Measurements from ENCODE around the gene CFAP74. TPM values are rescaled to one million over a fixed set of nuclear protein-coding genes. Genes with fewer than 3 reads are reported as not detected.

CFAP74 gene
- total RNA-seq, 1 experiment from 2014 or later = not detected

GRCh38 chr1:1875932-1876331 is 127.7 kb downstream of the CFAP74 start:
- H3K9me3 Mint-ChIP-seq (ENCODE audit: unreplicated experiment) = no peaks in the 10 kb centered on the region
- H3K27me3 Mint-ChIP-seq (ENCODE audit: insufficient read depth, unreplicated experiment) = no peaks in the 10 kb centered on the region
- no peak for TF ChIP-seq CTCF (IDR thresholded peaks at IDR 0.05; ENCODE audit: unreplicated experiment)
- H3K27ac Mint-ChIP-seq (ENCODE audit: low read depth, unreplicated experiment) = no peak overlapping the region
- no peak for DNase-seq (ENCODE audit: unreplicated experiment)
- peaks cover 41% of the 10 kb centered on the region for H3K36me3 Mint-ChIP-seq (ENCODE audit: insufficient read depth, unreplicated experiment)
- ChIA-PET POLR2A (interaction anchor here (0.6 to 0.9 kb wide), 2 partner anchors 13 to 34 kb away, joined by 3 read pairs; no protein-coding TSS in a partner anchor), CTCF (no interaction called here)
- H3K4me1 Mint-ChIP-seq (ENCODE audit: insufficient read depth, unreplicated experiment) = peaks cover 38% of the 10 kb centered on the region
- no TSS peak for BruUV-seq (replicated peaks)
- intact Hi-C loops (cut with micrococcal nuclease) = no loop called here
- H3K4me3 Mint-ChIP-seq (ENCODE audit: unreplicated experiment) = no peak overlapping the region

GRCh38 chr1:1874901-1875300 is 128.7 kb downstream of the CFAP74 start:
- intact Hi-C loops (cut with micrococcal nuclease) = no loop called here
- TF ChIP-seq CTCF (IDR thresholded peaks at IDR 0.05; ENCODE audit: unreplicated experiment) = no peak
- ChIA-PET POLR2A (interaction anchor here (0.9 to 1.2 kb wide), 2 partner anchors 11 to 14 kb away, joined by 4 read pairs; no protein-coding TSS in a partner anchor), CTCF (interaction anchor here (0.6 to 0.7 kb wide), 2 partner anchors 69 to 300 kb away, joined by 3 read pairs; no protein-coding TSS in a partner anchor)
- BruUV-seq (replicated peaks) = no TSS peak
- H3K4me1 Mint-ChIP-seq (ENCODE audit: insufficient read depth, unreplicated experiment) = peaks cover 33% of the 10 kb centered on the region
- H3K4me3 Mint-ChIP-seq (ENCODE audit: unreplicated experiment) = no peak overlapping the region
- peaks cover 40% of the 10 kb centered on the region for H3K36me3 Mint-ChIP-seq (ENCODE audit: insufficient read depth, unreplicated experiment)
- no peak for DNase-seq (ENCODE audit: unreplicated experiment)
- no peaks in the 10 kb centered on the region for H3K9me3 Mint-ChIP-seq (ENCODE audit: unreplicated experiment)
- H3K27me3 Mint-ChIP-seq (ENCODE audit: insufficient read depth, unreplicated experiment) = no peaks in the 10 kb centered on the region
- no peak overlapping the region for H3K27ac Mint-ChIP-seq (ENCODE audit: low read depth, unreplicated experiment)

- Mint-ChIP-seq H3K9me3 (ENCODE audit: unreplicated experiment) (no peaks in the 10 kb centered on the region), H3K4me1 (ENCODE audit: insufficient read depth, unreplicated experiment) (peaks cover 25% of the 10 kb centered on the region), H3K4me3 (ENCODE audit: unreplicated experiment) (no peak overlapping the region), H3K27me3 (ENCODE audit: insufficient read depth, unreplicated experiment) (no peaks in the 10 kb centered on the region), H3K36me3 (ENCODE audit: insufficient read depth, unreplicated experiment) (peaks cover 43% of the 10 kb centered on the region), H3K27ac (ENCODE audit: low read depth, unreplicated experiment) (no peak overlapping the region)
- ChIA-PET POLR2A (no interaction called here), CTCF (interaction anchor here (0.6 kb wide), 1 partner anchor 91 kb away, joined by 3 read pairs; no protein-coding TSS in a partner anchor)
- DNase-seq (ENCODE audit: unreplicated experiment) = no peak
- intact Hi-C loops (cut with micrococcal nuclease) = no loop called here
- no TSS peak for BruUV-seq (replicated peaks)
- no peak for TF ChIP-seq CTCF (IDR thresholded peaks at IDR 0.05; ENCODE audit: unreplicated experiment)
Measured at GRCh38 chr1:1873186-1873585, 130.4 kb downstream of the CFAP74 start.

- DNase-seq (ENCODE audit: unreplicated experiment) = no peak
- no peak overlapping the region for H3K27ac Mint-ChIP-seq (ENCODE audit: low read depth, unreplicated experiment)
- H3K4me1 Mint-ChIP-seq (ENCODE audit: insufficient read depth, unreplicated experiment) = peaks cover 21% of the 10 kb centered on the region
- no peaks in the 10 kb centered on the region for H3K9me3 Mint-ChIP-seq (ENCODE audit: unreplicated experiment)
- H3K4me3 Mint-ChIP-seq (ENCODE audit: unreplicated experiment) = no peak overlapping the region
- POLR2A ChIA-PET = interaction anchor here (0.7 kb wide), 1 partner anchor 37 kb away, joined by 3 read pairs; no protein-coding TSS in a partner anchor
- CTCF ChIA-PET = interaction anchor here (1.8 kb wide), 1 partner anchor 34 kb away, joined by 7 read pairs; no protein-coding TSS in a partner anchor
- no peaks in the 10 kb centered on the region for H3K27me3 Mint-ChIP-seq (ENCODE audit: insufficient read depth, unreplicated experiment)
- TF ChIP-seq CTCF (IDR thresholded peaks at IDR 0.05; ENCODE audit: unreplicated experiment) = no peak
- BruUV-seq (replicated peaks) = no TSS peak
- H3K36me3 Mint-ChIP-seq (ENCODE audit: insufficient read depth, unreplicated experiment) = peaks cover 43% of the 10 kb centered on the region
- intact Hi-C loops (cut with micrococcal nuclease) = no loop called here
Measured at GRCh38 chr1:1872329-1872994, 131.1 kb downstream of the CFAP74 start.

Other genes with a start within 250 kb of the CFAP74 start
- 106 and 107 TPM in 2 replicates for gene NADK, start 225.3 kb downstream of the CFAP74 start, total RNA-seq (2022)
- gene GNB1, start 112.7 kb downstream of the CFAP74 start, total RNA-seq (2022) = 426 and 430 TPM in 2 replicates
- gene CALML6, start 88.5 kb downstream of the CFAP74 start, total RNA-seq (2022) = 1.7 and 2.8 TPM in 2 replicates
- 0.91 and 1.2 TPM in 2 replicates for gene TMEM52, start 84.5 kb downstream of the CFAP74 start, total RNA-seq (2022)
- not detected in 2 replicates for gene GABRD, start 15.6 kb upstream of the CFAP74 start, total RNA-seq (2022)
- 20.3 and 24.9 TPM in 2 replicates for gene PRKCZ, start 46.6 kb upstream of the CFAP74 start, total RNA-seq (2022)
- gene FAAP20, start 191.0 kb upstream of the CFAP74 start, total RNA-seq (2022) = 75.9 and 88.8 TPM in 2 replicates
- 42.7 and 53.7 TPM in 2 replicates for gene SKI, start 224.5 kb upstream of the CFAP74 start, total RNA-seq (2022)

Measured in MCF 10A (cell line).